C4-2B (cell line): ENCODE data around the gene SNCA.

Experiments
- ZFX ChIP-seq: fragments of 450-650 bp; IDR thresholded peaks from 2 replicates; pipeline ENCODE4 v1.6.1; 2017
- TF ChIP-seq, protein P1 (sequence below): fragments of 450-650 bp; conservative IDR thresholded peaks from 2 replicates; pipeline ENCODE4 v1.5.1; 2017; ENCODE audit warnings: mild to moderate bottlenecking

DNA sequence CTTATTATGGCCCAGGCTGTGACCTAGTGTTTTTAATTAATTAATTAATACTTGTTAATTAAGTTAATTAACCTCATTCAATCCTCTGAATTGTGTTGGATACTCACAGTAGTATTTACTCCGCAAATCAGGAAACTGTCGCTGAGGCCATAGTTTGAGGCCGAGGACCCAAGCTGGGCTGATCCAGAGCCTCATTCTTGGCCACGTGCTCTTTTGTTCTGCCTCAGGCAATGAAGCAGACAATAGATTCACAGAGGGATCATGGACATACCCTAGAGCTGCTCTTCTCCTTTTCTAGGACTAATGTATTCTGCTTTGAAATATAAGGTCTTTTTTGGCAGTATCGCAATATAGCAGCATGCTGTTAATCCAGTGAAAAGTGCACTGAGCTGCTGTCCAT lies 24.0 kb upstream of the SNCA start:
- TF ChIP-seq, protein P1, sequence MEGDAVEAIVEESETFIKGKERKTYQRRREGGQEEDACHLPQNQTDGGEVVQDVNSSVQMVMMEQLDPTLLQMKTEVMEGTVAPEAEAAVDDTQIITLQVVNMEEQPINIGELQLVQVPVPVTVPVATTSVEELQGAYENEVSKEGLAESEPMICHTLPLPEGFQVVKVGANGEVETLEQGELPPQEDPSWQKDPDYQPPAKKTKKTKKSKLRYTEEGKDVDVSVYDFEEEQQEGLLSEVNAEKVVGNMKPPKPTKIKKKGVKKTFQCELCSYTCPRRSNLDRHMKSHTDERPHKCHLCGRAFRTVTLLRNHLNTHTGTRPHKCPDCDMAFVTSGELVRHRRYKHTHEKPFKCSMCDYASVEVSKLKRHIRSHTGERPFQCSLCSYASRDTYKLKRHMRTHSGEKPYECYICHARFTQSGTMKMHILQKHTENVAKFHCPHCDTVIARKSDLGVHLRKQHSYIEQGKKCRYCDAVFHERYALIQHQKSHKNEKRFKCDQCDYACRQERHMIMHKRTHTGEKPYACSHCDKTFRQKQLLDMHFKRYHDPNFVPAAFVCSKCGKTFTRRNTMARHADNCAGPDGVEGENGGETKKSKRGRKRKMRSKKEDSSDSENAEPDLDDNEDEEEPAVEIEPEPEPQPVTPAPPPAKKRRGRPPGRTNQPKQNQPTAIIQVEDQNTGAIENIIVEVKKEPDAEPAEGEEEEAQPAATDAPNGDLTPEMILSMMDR, result no peak
- no peak for TF ChIP-seq ZFX
